Gastroesophageal sphincter (tissue), 3 donors: ENCODE measurements around the gene MEOX1.

Source experiments
- EP300 ChIP-seq: sonication (generic); formaldehyde crosslinking; IDR thresholded peaks from one replicate; pipeline ENCODE4 v1.6.1; 2017; ENCODE audit warnings: antibody characterized with exemption, mild to moderate bottlenecking
- POLR2A ChIP-seq, 2 donors: fragments of 450-650 bp; IDR thresholded peaks; one replicate each; pipeline ENCODE4 v1.6.1; 2017; ENCODE audit warnings: antibody characterized with exemption in 2 of 2, mild to moderate bottlenecking in 2 of 2, moderate library complexity in 1 of 2
- POLR2AphosphoS5 ChIP-seq: sonication (generic); formaldehyde crosslinking; IDR thresholded peaks from one replicate; pipeline ENCODE4 v1.6.1; 2017; ENCODE audit warnings: antibody characterized with exemption
- TF ChIP-seq, protein P1 (sequence below), 4 experiments: fragments of 200-600 bp in 2 of 4; fragments of 450-650 bp in 2 of 4; sonication (generic) in 1 of 4; IDR thresholded peaks; one replicate each; pipeline ENCODE4 v1.5.1; 2017 to 2019; ENCODE audit warnings: antibody characterized with exemption in 4 of 4, mild to moderate bottlenecking in 2 of 4, moderate library complexity in 2 of 4

DNA sequence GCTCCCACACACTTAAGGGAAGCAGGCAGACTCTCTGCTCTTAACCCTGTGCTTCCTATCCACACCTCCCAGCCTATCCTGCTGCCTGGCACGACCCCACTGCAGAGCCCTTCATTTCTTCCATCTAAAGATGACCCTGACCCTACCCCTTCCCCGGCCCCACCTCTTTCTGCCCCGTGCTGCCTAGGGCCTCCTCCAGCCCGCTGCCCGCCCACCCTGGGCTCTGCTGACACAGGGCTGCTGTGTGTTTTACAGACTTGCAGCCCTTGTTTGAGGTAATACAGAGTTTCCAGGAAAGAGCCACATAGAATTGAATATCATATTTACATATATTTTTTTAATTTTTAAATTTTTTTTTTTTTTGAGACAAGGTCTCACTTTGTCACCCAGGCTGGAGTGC, 42.0 kb downstream of the MEOX1 start:
- no peak for TF ChIP-seq POLR2A (IDR thresholded peaks at IDR 0.05)
- no peak for TF ChIP-seq EP300
- TF ChIP-seq, protein P1, sequence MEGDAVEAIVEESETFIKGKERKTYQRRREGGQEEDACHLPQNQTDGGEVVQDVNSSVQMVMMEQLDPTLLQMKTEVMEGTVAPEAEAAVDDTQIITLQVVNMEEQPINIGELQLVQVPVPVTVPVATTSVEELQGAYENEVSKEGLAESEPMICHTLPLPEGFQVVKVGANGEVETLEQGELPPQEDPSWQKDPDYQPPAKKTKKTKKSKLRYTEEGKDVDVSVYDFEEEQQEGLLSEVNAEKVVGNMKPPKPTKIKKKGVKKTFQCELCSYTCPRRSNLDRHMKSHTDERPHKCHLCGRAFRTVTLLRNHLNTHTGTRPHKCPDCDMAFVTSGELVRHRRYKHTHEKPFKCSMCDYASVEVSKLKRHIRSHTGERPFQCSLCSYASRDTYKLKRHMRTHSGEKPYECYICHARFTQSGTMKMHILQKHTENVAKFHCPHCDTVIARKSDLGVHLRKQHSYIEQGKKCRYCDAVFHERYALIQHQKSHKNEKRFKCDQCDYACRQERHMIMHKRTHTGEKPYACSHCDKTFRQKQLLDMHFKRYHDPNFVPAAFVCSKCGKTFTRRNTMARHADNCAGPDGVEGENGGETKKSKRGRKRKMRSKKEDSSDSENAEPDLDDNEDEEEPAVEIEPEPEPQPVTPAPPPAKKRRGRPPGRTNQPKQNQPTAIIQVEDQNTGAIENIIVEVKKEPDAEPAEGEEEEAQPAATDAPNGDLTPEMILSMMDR (IDR thresholded peaks at IDR 0.05): no peak
- no peak for TF ChIP-seq POLR2AphosphoS5
